ENCODE results near the gene OTUD7B. TPM values are rescaled to one million over a fixed set of nuclear protein-coding genes. Genes with fewer than 3 reads are reported as not detected.

Gene OTUD7B
- total and polyA plus RNA-seq, 10 of the 15 experiments (the other 5 are each of a cell fraction or from before 2014, with no cell fraction given) = 1.7 to 24.9 (median 6.6) TPM

- no peak for TF ChIP-seq HSF1 (IDR thresholded peaks at IDR 0.05; ENCODE audit: low read depth, low read length)
- peak; percentile 75; the same call in 1 of the 2 replicates for TF ChIP-seq POLR2AphosphoS5 (IDR thresholded peaks at IDR 0.05; ENCODE audit: low read length)
- TF ChIP-seq CTCF (IDR thresholded peaks at IDR 0.05 in 2 of 3, conservative IDR thresholded peaks at IDR 0.05 in 1 of 3; ENCODE audit: control insufficient read depth in 2 of 3, extremely low read depth in 1 of 3, insufficient read depth in 1 of 3, low read depth in 3 of 3, low read length in 3 of 3) = 0 out of 6 replicates have a peak, but pooled peaks of 2 of the 3 experiments have one; percentile 2 to 3
- TF ChIP-seq HDAC6 (IDR thresholded peaks at IDR 0.05; ENCODE audit: unreplicated experiment) = no peak
- TF ChIP-seq BMI1 (IDR thresholded peaks at IDR 0.05; ENCODE audit: borderline replicate concordance) = no peak
- TF ChIP-seq ASH2L (IDR thresholded peaks at IDR 0.05; ENCODE audit: borderline replicate concordance, low read depth) = 0 out of 2 replicates have a peak, but pooled peaks have one; percentile 82
- TF ChIP-seq E2F8 (IDR thresholded peaks at IDR 0.05; ENCODE audit: low read depth, partially characterized antibody) = peak; percentile 76
- TF ChIP-seq, protein P1, sequence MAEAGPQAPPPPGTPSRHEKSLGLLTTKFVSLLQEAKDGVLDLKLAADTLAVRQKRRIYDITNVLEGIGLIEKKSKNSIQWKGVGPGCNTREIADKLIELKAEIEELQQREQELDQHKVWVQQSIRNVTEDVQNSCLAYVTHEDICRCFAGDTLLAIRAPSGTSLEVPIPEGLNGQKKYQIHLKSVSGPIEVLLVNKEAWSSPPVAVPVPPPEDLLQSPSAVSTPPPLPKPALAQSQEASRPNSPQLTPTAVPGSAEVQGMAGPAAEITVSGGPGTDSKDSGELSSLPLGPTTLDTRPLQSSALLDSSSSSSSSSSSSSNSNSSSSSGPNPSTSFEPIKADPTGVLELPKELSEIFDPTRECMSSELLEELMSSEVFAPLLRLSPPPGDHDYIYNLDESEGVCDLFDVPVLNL (IDR thresholded peaks at IDR 0.05; ENCODE audit: low read depth, low read length) = no peak
- TF ChIP-seq IKZF1 (conservative IDR thresholded peaks at IDR 0.05) = peak; percentile 94
- peak in 1 of 2 experiments; percentile 28; a peak in 1 of 4 replicates for TF ChIP-seq EP300 (IDR thresholded peaks at IDR 0.05; ENCODE audit: borderline replicate concordance in 1 of 2, control insufficient read depth in 1 of 2, low read depth in 2 of 2, low read length in 2 of 2)
- TF ChIP-seq SMAD1 (IDR thresholded peaks at IDR 0.05; ENCODE audit: low read depth, partially characterized antibody) = no peak
- TF ChIP-seq, protein P2, sequence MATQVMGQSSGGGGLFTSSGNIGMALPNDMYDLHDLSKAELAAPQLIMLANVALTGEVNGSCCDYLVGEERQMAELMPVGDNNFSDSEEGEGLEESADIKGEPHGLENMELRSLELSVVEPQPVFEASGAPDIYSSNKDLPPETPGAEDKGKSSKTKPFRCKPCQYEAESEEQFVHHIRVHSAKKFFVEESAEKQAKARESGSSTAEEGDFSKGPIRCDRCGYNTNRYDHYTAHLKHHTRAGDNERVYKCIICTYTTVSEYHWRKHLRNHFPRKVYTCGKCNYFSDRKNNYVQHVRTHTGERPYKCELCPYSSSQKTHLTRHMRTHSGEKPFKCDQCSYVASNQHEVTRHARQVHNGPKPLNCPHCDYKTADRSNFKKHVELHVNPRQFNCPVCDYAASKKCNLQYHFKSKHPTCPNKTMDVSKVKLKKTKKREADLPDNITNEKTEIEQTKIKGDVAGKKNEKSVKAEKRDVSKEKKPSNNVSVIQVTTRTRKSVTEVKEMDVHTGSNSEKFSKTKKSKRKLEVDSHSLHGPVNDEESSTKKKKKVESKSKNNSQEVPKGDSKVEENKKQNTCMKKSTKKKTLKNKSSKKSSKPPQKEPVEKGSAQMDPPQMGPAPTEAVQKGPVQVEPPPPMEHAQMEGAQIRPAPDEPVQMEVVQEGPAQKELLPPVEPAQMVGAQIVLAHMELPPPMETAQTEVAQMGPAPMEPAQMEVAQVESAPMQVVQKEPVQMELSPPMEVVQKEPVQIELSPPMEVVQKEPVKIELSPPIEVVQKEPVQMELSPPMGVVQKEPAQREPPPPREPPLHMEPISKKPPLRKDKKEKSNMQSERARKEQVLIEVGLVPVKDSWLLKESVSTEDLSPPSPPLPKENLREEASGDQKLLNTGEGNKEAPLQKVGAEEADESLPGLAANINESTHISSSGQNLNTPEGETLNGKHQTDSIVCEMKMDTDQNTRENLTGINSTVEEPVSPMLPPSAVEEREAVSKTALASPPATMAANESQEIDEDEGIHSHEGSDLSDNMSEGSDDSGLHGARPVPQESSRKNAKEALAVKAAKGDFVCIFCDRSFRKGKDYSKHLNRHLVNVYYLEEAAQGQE (IDR thresholded peaks at IDR 0.05; ENCODE audit: low read depth, low read length) = no peak
- no peak; the same call in 1 of the 2 replicates for TF ChIP-seq TARDBP (IDR thresholded peaks at IDR 0.05; ENCODE audit: borderline replicate concordance)
- TF ChIP-seq JUND (IDR thresholded peaks at IDR 0.05; ENCODE audit: low read depth, low read length) = no peak
- TF ChIP-seq NFXL1 (IDR thresholded peaks at IDR 0.05; ENCODE audit: borderline replicate concordance) = no peak
- TF ChIP-seq ZNF274 (IDR thresholded peaks at IDR 0.05; ENCODE audit: insufficient read depth, insufficient read length) = no peak
Observed at GRCh38 chr1:150010393-150011115, at the start of gene OTUD7B (continued).
